ENCODE results near the gene GCNA. TPM values are rescaled to one million over a fixed set of nuclear protein-coding genes. Genes with fewer than 3 reads are reported as not detected.

Gene GCNA
- total RNA-seq, 2 experiments from 2014 or later = 3.1 to 3.5 TPM

GRCh38 chrX:71616672-71617529 is 38.7 kb downstream of the GCNA start:
- CTCF ChIA-PET = interaction anchor here (0.7 to 2.5 kb wide), 3 partner anchors 8 to 36 kb away, joined by 3 to 8 read pairs (median 8); no protein-coding TSS in a partner anchor
- POLR2A ChIA-PET = interaction anchor here (3.8 kb wide), 1 partner anchor 83 kb away, joined by 43 read pairs; the partner anchor contains the start of gene OGT
- peak overlapping the region; percentile 78 for H3K4me3 Mint-ChIP-seq
- peaks cover 45% of the 10 kb centered on the region for H3K36me3 Mint-ChIP-seq (ENCODE audit: low read depth)
- intact Hi-C loops (cut with DNase I, micrococcal nuclease) = loop anchor here in 1 of 2 experiments (5.0 kb wide), 2 partner anchors 335 to 655 kb away; partner anchors contain the start of gene NONO
- peak; percentile 41 for DNase-seq
- no peak for ATAC-seq
- peaks cover 69% of the 10 kb centered on the region for H3K4me1 Mint-ChIP-seq
- H3K9me3 Mint-ChIP-seq (ENCODE audit: low read depth) = no peaks in the 10 kb centered on the region
- peak overlapping the region; percentile 63 for H3K27ac Mint-ChIP-seq
- no peaks in the 10 kb centered on the region for H3K27me3 Mint-ChIP-seq

GRCh38 chrX:71617742-71618141 is 39.5 kb downstream of the GCNA start:
- ChIA-PET CTCF (interaction anchor here (1.0 to 2.5 kb wide), 2 partner anchors 11 to 26 kb away, joined by 3 to 8 read pairs; no protein-coding TSS in a partner anchor), POLR2A (interaction anchor here (3.8 kb wide), 1 partner anchor 84 kb away, joined by 43 read pairs; the partner anchor contains the start of gene OGT)
- peak overlapping the region; percentile 96 for H3K27ac Mint-ChIP-seq
- peak overlapping the region; percentile 78 for H3K4me3 Mint-ChIP-seq
- H3K36me3 Mint-ChIP-seq (ENCODE audit: low read depth) = peaks cover 39% of the 10 kb centered on the region
- H3K27me3 Mint-ChIP-seq = no peaks in the 10 kb centered on the region
- no peak for ATAC-seq
- peaks cover 76% of the 10 kb centered on the region for H3K4me1 Mint-ChIP-seq
- intact Hi-C loops (cut with DNase I, micrococcal nuclease) = loop anchor here (1.0 to 5.0 kb wide), 11 partner anchors 15 to 655 kb away; partner anchors contain the start of genes NONO (in 1 of the 2) and OGT (in 1 of the 2)
- DNase-seq = no peak
- H3K9me3 Mint-ChIP-seq (ENCODE audit: low read depth) = no peaks in the 10 kb centered on the region

GRCh38 chrX:71618303-71618721 is 40.1 kb downstream of the GCNA start, which contains the start of gene CXCR3:
TSS of gene CXCR3 (minus strand) at chrX:71618511. CDS start at chrX:71618449, 62 bp downstream.
- intact Hi-C loops (cut with DNase I, micrococcal nuclease) = loop anchor here (1.0 to 5.0 kb wide), 11 partner anchors 16 to 654 kb away; partner anchors contain the start of genes NONO (in 1 of the 2) and OGT (in 1 of the 2)

GRCh38 chrX:71618787-71619186 is 40.5 kb downstream of the GCNA start:
- Mint-ChIP-seq H3K27me3 (no peaks in the 10 kb centered on the region), H3K27ac (peak overlapping the region; percentile 96), H3K36me3 (ENCODE audit: low read depth) (peaks cover 29% of the 10 kb centered on the region), H3K4me3 (peak overlapping the region; percentile 78), H3K9me3 (ENCODE audit: low read depth) (no peaks in the 10 kb centered on the region), H3K4me1 (peaks cover 87% of the 10 kb centered on the region)
- CTCF ChIA-PET = interaction anchor here (1.0 to 2.5 kb wide), 5 partner anchors 12 to 84 kb away, joined by 3 to 8 read pairs (median 5); no protein-coding TSS in a partner anchor
- intact Hi-C loops (cut with DNase I, micrococcal nuclease) = loop anchor here (1.0 to 5.0 kb wide), 11 partner anchors 16 to 654 kb away; partner anchors contain the start of genes NONO (in 1 of the 2) and OGT (in 1 of the 2)
- no peak for DNase-seq
- POLR2A ChIA-PET = interaction anchor here (0.6 to 3.8 kb wide), 5 partner anchors 15 to 85 kb away, joined by 3 to 43 read pairs (median 4); partner anchors contain the start of gene OGT
- ATAC-seq = no peak

More at GRCh38 chrX:71618303-71618721, 40.1 kb downstream of the GCNA start, which contains the start of gene CXCR3:
- Mint-ChIP-seq H3K4me3 (peak within 1 kb of the TSS; percentile 78), H3K27me3 (no peaks in the 10 kb centered on the region), H3K36me3 (ENCODE audit: low read depth) (peaks cover 34% of the 10 kb centered on the region), H3K9me3 (ENCODE audit: low read depth) (no peaks in the 10 kb centered on the region), H3K27ac (peak within 1 kb of the TSS; percentile 96), H3K4me1 (peaks cover 82% of the 10 kb centered on the region)
- ATAC-seq = peak; percentile 56
- DNase-seq = peak; percentile 87
- POLR2A ChIA-PET = interaction anchor here (0.6 to 3.8 kb wide), 5 partner anchors 15 to 84 kb away, joined by 3 to 43 read pairs (median 4); partner anchors contain the start of gene OGT
- CTCF ChIA-PET = interaction anchor here (1.0 to 2.5 kb wide), 4 partner anchors 12 to 83 kb away, joined by 3 to 8 read pairs (median 5); no protein-coding TSS in a partner anchor

GRCh38 chrX:71619193-71619592 is 41.0 kb downstream of the GCNA start:
- Mint-ChIP-seq H3K27me3 (no peaks in the 10 kb centered on the region), H3K4me3 (peak overlapping the region; percentile 78), H3K27ac (peak overlapping the region; percentile 96), H3K4me1 (peaks cover 89% of the 10 kb centered on the region), H3K36me3 (ENCODE audit: low read depth) (peaks cover 28% of the 10 kb centered on the region), H3K9me3 (ENCODE audit: low read depth) (no peaks in the 10 kb centered on the region)
- ChIA-PET CTCF (interaction anchor here (1.6 to 2.5 kb wide), 3 partner anchors 13 to 19 kb away, joined by 5 to 8 read pairs (median 6); no protein-coding TSS in a partner anchor), POLR2A (interaction anchor here (1.0 to 3.8 kb wide), 3 partner anchors 16 to 85 kb away, joined by 4 to 43 read pairs (median 13); partner anchors contain the start of gene OGT)
- intact Hi-C loops (cut with DNase I, micrococcal nuclease) = loop anchor here (2.0 to 5.0 kb wide), 8 partner anchors 16 to 653 kb away; partner anchors contain the start of genes NONO (in 1 of the 2) and OGT (in 1 of the 2)
- ATAC-seq (peak; percentile 58), DNase-seq (peak; percentile 83)

- no peaks in the 10 kb centered on the region for H3K9me3 Mint-ChIP-seq (ENCODE audit: low read depth)
- H3K36me3 Mint-ChIP-seq (ENCODE audit: low read depth) = peaks cover 23% of the 10 kb centered on the region
- peaks cover 85% of the 10 kb centered on the region for H3K4me1 Mint-ChIP-seq
- ChIA-PET POLR2A (interaction anchor here (2.1 to 3.8 kb wide), 2 partner anchors 16 to 86 kb away, joined by 13 to 43 read pairs; partner anchors contain the start of gene OGT), CTCF (interaction anchor here (2.2 kb wide), 1 partner anchor 18 kb away, joined by 6 read pairs; no protein-coding TSS in a partner anchor)
- ATAC-seq (no peak), DNase-seq (no peak)
- H3K4me3 Mint-ChIP-seq = no peak overlapping the region
- no peaks in the 10 kb centered on the region for H3K27me3 Mint-ChIP-seq
- intact Hi-C loops (cut with DNase I, micrococcal nuclease) = loop anchor here (2.0 to 5.0 kb wide), 8 partner anchors 17 to 652 kb away; partner anchors contain the start of genes NONO (in 1 of the 2) and OGT (in 1 of the 2)
- H3K27ac Mint-ChIP-seq = peak overlapping the region; percentile 96
These were observed 41.7 kb downstream of the GCNA start for GRCh38 chrX:71619986-71620385.

GRCh38 chrX:71621603-71622002 is 43.4 kb downstream of the GCNA start:
- peaks cover 11% of the 10 kb centered on the region for H3K36me3 Mint-ChIP-seq (ENCODE audit: low read depth)
- H3K4me1 Mint-ChIP-seq = peaks cover 69% of the 10 kb centered on the region
- no peak for ATAC-seq
- CTCF ChIA-PET = no interaction called here
- no peak overlapping the region for H3K4me3 Mint-ChIP-seq
- no peaks in the 10 kb centered on the region for H3K27me3 Mint-ChIP-seq
- intact Hi-C loops (cut with DNase I, micrococcal nuclease) = loop anchor here (1.0 kb wide), 2 partner anchors 17 to 89 kb away; no protein-coding TSS in a partner anchor
- DNase-seq = no peak
- no peaks in the 10 kb centered on the region for H3K9me3 Mint-ChIP-seq (ENCODE audit: low read depth)
- peak overlapping the region; percentile 69 for H3K27ac Mint-ChIP-seq
- POLR2A ChIA-PET = no interaction called here

- CTCF ChIA-PET = interaction anchor here (1.0 to 1.2 kb wide), 2 partner anchors 90 to 222 kb away, joined by 3 to 5 read pairs; no protein-coding TSS in a partner anchor
- intact Hi-C loops (cut with DNase I, micrococcal nuclease) = loop anchor here (1.0 kb wide), 2 partner anchors 16 to 90 kb away; no protein-coding TSS in a partner anchor
- peaks cover 64% of the 10 kb centered on the region for H3K4me1 Mint-ChIP-seq
- no peak overlapping the region for H3K4me3 Mint-ChIP-seq
- ATAC-seq (no peak), DNase-seq (no peak)
- no peaks in the 10 kb centered on the region for H3K9me3 Mint-ChIP-seq (ENCODE audit: low read depth)
- H3K27me3 Mint-ChIP-seq = no peaks in the 10 kb centered on the region
- POLR2A ChIA-PET = no interaction called here
- peak overlapping the region; percentile 69 for H3K27ac Mint-ChIP-seq
- peaks cover 7% of the 10 kb centered on the region for H3K36me3 Mint-ChIP-seq (ENCODE audit: low read depth)
These were observed 43.9 kb downstream of the GCNA start for GRCh38 chrX:71622032-71622575.

GRCh38 chrX:71622576-71623450 is 44.6 kb downstream of the GCNA start:
- DNase-seq = peak; percentile 83
- intact Hi-C loops (cut with DNase I, micrococcal nuclease) = loop anchor here (1.0 kb wide), 3 partner anchors 14 to 91 kb away; no protein-coding TSS in a partner anchor
- CTCF ChIA-PET = interaction anchor here (0.5 to 1.2 kb wide), 3 partner anchors 91 to 222 kb away, joined by 3 to 5 read pairs (median 3); no protein-coding TSS in a partner anchor

More at GRCh38 chrX:71622576-71623450, 44.6 kb downstream of the GCNA start:
- Mint-ChIP-seq H3K4me3 (peak overlapping the region; percentile 49), H3K36me3 (ENCODE audit: low read depth) (peaks cover 4% of the 10 kb centered on the region), H3K27me3 (no peaks in the 10 kb centered on the region), H3K4me1 (peaks cover 56% of the 10 kb centered on the region), H3K27ac (peak overlapping the region; percentile 94), H3K9me3 (ENCODE audit: low read depth) (no peaks in the 10 kb centered on the region)
- POLR2A ChIA-PET = interaction anchor here (0.6 to 0.9 kb wide), 2 partner anchors 25 to 340 kb away, joined by 3 read pairs; partner anchors contain the start of gene NONO
- peak; percentile 53 for ATAC-seq
